ENCODE results near the gene PATJ.
"Not testable (repeated sequence)": the region's sequence is repeated elsewhere in the genome, so short reads cannot be mapped to it uniquely, and the experiment has no call there.

The PATJ gene

GRCh38 chr1:61887076-61887867 lies 145.0 kb downstream of the PATJ start:
- peak; percentile 21 for DNase-seq (ENCODE audit: low read depth)
- TF ChIP-seq CTCF (IDR thresholded peaks at IDR 0.05; ENCODE audit: insufficient read depth, low read depth, low read length, missing control alignments) = no peak
- no peak overlapping the region for H3K4me3 ChIP-seq (ENCODE audit: low read length)

DNA sequence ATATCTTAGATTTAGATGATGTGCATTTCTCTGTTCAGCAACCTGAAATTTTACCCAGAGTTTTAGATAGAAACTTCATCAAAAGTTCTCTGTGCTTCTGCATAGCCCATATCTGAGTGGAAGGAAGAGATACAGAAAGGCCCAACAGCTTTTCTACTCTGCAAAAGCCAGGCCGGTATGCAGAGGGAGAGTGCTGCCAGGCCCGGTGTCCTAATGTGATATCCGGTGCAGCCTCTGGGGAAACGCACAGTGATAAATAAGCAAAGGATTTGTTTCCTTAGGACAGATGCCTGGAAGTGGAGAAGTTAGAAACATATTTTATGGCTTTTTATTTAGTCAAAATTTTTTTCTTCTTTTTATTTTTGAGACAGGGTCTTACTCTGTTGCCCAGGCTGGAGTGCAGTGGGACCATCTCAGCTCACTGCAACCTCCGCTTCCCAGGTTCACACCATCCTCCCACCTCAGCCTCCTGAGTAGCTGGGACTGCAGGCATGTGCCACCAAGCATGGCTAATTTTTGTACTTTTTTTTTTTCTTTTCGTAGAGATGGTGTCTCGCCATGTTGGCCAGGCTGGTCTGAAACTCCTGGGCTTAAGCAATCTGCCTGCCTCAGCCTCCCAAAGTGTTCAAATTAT lies 145.8 kb downstream of the PATJ start:
- no peak for DNase-seq (ENCODE audit: low read depth)
- no peak overlapping the region for H3K4me3 ChIP-seq (ENCODE audit: low read length)
- TF ChIP-seq CTCF (IDR thresholded peaks at IDR 0.05; ENCODE audit: insufficient read depth, low read depth, low read length, missing control alignments) = no peak

DNA sequence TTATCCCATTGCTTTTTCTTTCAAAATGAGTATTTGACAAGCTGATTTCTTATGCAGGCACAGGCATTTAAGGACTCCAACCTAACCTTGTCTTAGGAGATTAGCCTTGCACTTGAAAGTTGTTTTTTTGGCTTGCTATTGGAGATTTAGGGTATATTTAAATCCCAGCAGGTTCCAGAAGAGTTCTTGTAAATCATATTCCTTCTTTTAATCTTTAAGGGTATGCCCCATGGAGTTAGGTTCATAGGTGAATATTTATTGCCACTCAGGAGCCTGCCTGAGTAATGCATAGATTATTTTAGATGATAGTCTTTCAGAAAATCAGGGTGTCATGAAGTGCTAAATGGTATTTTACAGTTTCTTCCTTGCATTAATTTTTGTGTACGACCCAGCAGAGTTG lies 146.5 kb downstream of the PATJ start:
- DNase-seq (ENCODE audit: low read depth) = no peak
- no peak for TF ChIP-seq CTCF (IDR thresholded peaks at IDR 0.05; ENCODE audit: insufficient read depth, low read depth, low read length, missing control alignments)
- H3K4me3 ChIP-seq (ENCODE audit: low read length) = no peak overlapping the region

DNA sequence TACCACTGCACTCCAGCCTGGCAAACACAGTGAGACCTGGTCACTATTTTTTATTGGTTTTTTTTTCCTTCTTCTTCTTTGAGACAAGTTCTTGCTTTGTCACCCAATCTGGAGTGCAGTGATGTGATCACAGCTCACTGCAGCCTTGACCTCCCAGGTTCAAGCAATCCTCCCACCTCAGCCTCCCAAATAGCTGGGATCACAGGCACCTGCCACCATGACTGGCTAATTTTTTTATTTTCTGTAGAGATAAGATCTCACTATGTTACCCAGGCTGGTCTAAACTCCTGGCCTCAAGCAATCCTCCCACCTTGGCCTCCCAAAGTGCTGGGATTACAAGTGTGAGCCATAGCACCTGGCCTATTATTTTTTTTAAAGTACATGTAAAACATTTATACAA lies 148.2 kb downstream of the PATJ start:
- DNase-seq (ENCODE audit: low read depth); H3K4me3 ChIP-seq (ENCODE audit: low read length): not testable (repeated sequence)

GRCh38 chr1:61892977-61893376 lies 150.7 kb downstream of the PATJ start:
- DNase-seq (ENCODE audit: low read depth) = peak; percentile 16
- TF ChIP-seq CTCF (IDR thresholded peaks at IDR 0.05; ENCODE audit: insufficient read depth, low read depth, low read length, missing control alignments) = no peak
- H3K4me3 ChIP-seq (ENCODE audit: low read length) = no peak overlapping the region

- not testable (repeated sequence) for H3K4me3 ChIP-seq (ENCODE audit: low read length); DNase-seq (ENCODE audit: low read depth)
These were observed 152.0 kb downstream of the PATJ start for GRCh38 chr1:61894296-61894695.

- TF ChIP-seq CTCF (IDR thresholded peaks at IDR 0.05; ENCODE audit: insufficient read depth, low read depth, low read length, missing control alignments) = no peak
- no peak for DNase-seq (ENCODE audit: low read depth)
- H3K4me3 ChIP-seq (ENCODE audit: low read length) = no peak overlapping the region
These were observed 152.9 kb downstream of the PATJ start for GRCh38 chr1:61895175-61895574.

- H3K4me3 ChIP-seq (ENCODE audit: low read length) = no peak overlapping the region
- TF ChIP-seq CTCF (IDR thresholded peaks at IDR 0.05; ENCODE audit: insufficient read depth, low read depth, low read length, missing control alignments) = no peak
- no peak for DNase-seq (ENCODE audit: low read depth)
These were observed 156.4 kb downstream of the PATJ start for GRCh38 chr1:61898658-61899057.

All from epithelial cell of esophagus (primary cell).